RWPE2 (cell line): Measurements from ENCODE around the gene IFT88.
"Not testable (repeated sequence)": the region's sequence is repeated elsewhere in the genome, so short reads cannot be mapped to it uniquely, and the experiment has no call there.

Experiments
- ATAC-seq: fragments of 200-7000 bp; cut with Tn5 transposase; 3 replicates; pipeline ENCODE4 v1.9.1; 2021; ENCODE audit warnings: low read depth
- DNase-seq: peaks from one replicate; pipeline ENCODE4 v3.0.0-alpha.2; 2020; ENCODE audit warnings: low spot score
- H3K27ac ChIP-seq: fragments of 450-650 bp; 2 replicates; pipeline ENCODE4 v1.5.1; 2017; ENCODE audit warnings: mild to moderate bottlenecking; ENCODE audit not compliant: poor library complexity, severe bottlenecking
- H3K27me3 ChIP-seq: fragments of 250-450 bp; sonication (Bioruptor Pico); 2 replicates; pipeline ENCODE4 v1.5.1; 2021; ENCODE audit warnings: mild to moderate bottlenecking, moderate library complexity; ENCODE audit not compliant: insufficient read depth, poor library complexity, severe bottlenecking
- H3K36me3 ChIP-seq: fragments of 250-450 bp; sonication (Bioruptor Pico); 2 replicates; pipeline ENCODE4 v1.5.1; 2020; ENCODE audit warnings: low read depth, mild to moderate bottlenecking, moderate library complexity
- H3K4me1 ChIP-seq: fragments of 250-450 bp; sonication (Bioruptor Pico); 2 replicates; pipeline ENCODE4 v1.5.1; 2021; ENCODE audit warnings: mild to moderate bottlenecking, moderate library complexity; ENCODE audit not compliant: insufficient read depth, poor library complexity, severe bottlenecking
- H3K4me3 ChIP-seq: fragments of 250-450 bp; sonication (Bioruptor Pico); 2 replicates; pipeline ENCODE4 v1.5.1; 2021; ENCODE audit warnings: mild to moderate bottlenecking, moderate library complexity; ENCODE audit not compliant: severe bottlenecking
- H3K9me3 ChIP-seq: fragments of 250-450 bp; sonication (Bioruptor Pico); 2 replicates; pipeline ENCODE4 v1.5.1; 2021; ENCODE audit warnings: mild to moderate bottlenecking, moderate library complexity; ENCODE audit not compliant: severe bottlenecking
- CTCF ChIP-seq: fragments of 450-650 bp; IDR thresholded peaks from one replicate; pipeline ENCODE4 v1.5.1; 2017; ENCODE audit warnings: mild to moderate bottlenecking, moderate library complexity; ENCODE audit not compliant: poor library complexity, severe bottlenecking

Gene IFT88

GRCh38 chr13:20671789-20672188, 104.8 kb downstream of the IFT88 start:
- H3K27me3 ChIP-seq = no peaks in the 10 kb centered on the region
- H3K4me3 ChIP-seq = no peak overlapping the region
- H3K27ac ChIP-seq = no peak overlapping the region
- H3K36me3 ChIP-seq = no peaks in the 10 kb centered on the region
- H3K9me3 ChIP-seq = no peaks in the 10 kb centered on the region
- DNase-seq = no peak
- no peaks in the 10 kb centered on the region for H3K4me1 ChIP-seq
- ATAC-seq = no peak
- no peak for TF ChIP-seq CTCF

- TF ChIP-seq CTCF = no peak
- H3K4me1 ChIP-seq = no peaks in the 10 kb centered on the region
- no peak overlapping the region for H3K27ac ChIP-seq
- no peaks in the 10 kb centered on the region for H3K9me3 ChIP-seq
- no peak for DNase-seq
- H3K36me3 ChIP-seq = no peaks in the 10 kb centered on the region
- no peak for ATAC-seq
- H3K27me3 ChIP-seq = no peaks in the 10 kb centered on the region
- H3K4me3 ChIP-seq = no peak overlapping the region
These were observed 105.8 kb downstream of the IFT88 start for GRCh38 chr13:20672772-20673171.

- no peak for DNase-seq
- H3K4me3 ChIP-seq = no peak overlapping the region
- no peak overlapping the region for H3K27ac ChIP-seq
- H3K9me3 ChIP-seq = no peaks in the 10 kb centered on the region
- H3K4me1 ChIP-seq = no peaks in the 10 kb centered on the region
- no peak for ATAC-seq
- no peaks in the 10 kb centered on the region for H3K36me3 ChIP-seq
- no peaks in the 10 kb centered on the region for H3K27me3 ChIP-seq
- no peak for TF ChIP-seq CTCF
These were observed 106.8 kb downstream of the IFT88 start for GRCh38 chr13:20673715-20674114.

- no peaks in the 10 kb centered on the region for H3K9me3 ChIP-seq
- no peak for TF ChIP-seq CTCF
- H3K4me3 ChIP-seq = no peak overlapping the region
- H3K27ac ChIP-seq = no peak overlapping the region
- no peak for ATAC-seq
- H3K27me3 ChIP-seq = no peaks in the 10 kb centered on the region
- no peak for DNase-seq
- H3K36me3 ChIP-seq = no peaks in the 10 kb centered on the region
- H3K4me1 ChIP-seq = no peaks in the 10 kb centered on the region
These were observed 109.3 kb downstream of the IFT88 start for GRCh38 chr13:20676213-20676612.

GRCh38 chr13:20678606-20679005, 111.6 kb downstream of the IFT88 start:
- H3K27me3 ChIP-seq, DNase-seq, H3K9me3 ChIP-seq, H3K27ac ChIP-seq, H3K36me3 ChIP-seq, H3K4me3 ChIP-seq, ATAC-seq, H3K4me1 ChIP-seq: not testable (repeated sequence)
